CD14-positive monocyte (primary cell): ENCODE data around the gene FUT8. TPM values are rescaled to one million over a fixed set of nuclear protein-coding genes. Genes with fewer than 3 reads are reported as not detected.

Experiments
- DNase-seq, 3 donors: peaks; one replicate each; pipeline ENCODE4 v3.0.0-alpha.2; 2011 to 2022
- H2AFZ ChIP-seq: 2 replicates; pipeline ENCODE4 v1.6.0; 2012; ENCODE audit warnings: mild to moderate bottlenecking, low read depth, low read length, inconsistent platforms; ENCODE audit not compliant: insufficient read depth, poor library complexity, severe bottlenecking
- H3K27ac ChIP-seq, 2 donors: 1 replicate in 1 of 2; 2 replicates in 1 of 2; pipeline ENCODE4 v1.5.1; 2012 to 2013; ENCODE audit warnings: low read length in 2 of 2, control low read depth in 1 of 2, inconsistent platforms in 1 of 2, low read depth in 1 of 2, mild to moderate bottlenecking in 1 of 2
- H3K27me3 ChIP-seq, 2 donors: one replicate each; pipeline versions ENCODE4 v1.6.0 to v1.6.1; 2011 to 2013; ENCODE audit warnings: low read length in 2 of 2; ENCODE audit not compliant: control insufficient read depth in 2 of 2, insufficient read depth in 2 of 2
- H3K36me3 ChIP-seq, 2 donors: replicated peaks in 1 of 2; 1 replicate in 1 of 2; 2 replicates in 1 of 2; pipeline versions ENCODE4 v1.5.1 to v1.6.1; 2012 to 2013; ENCODE audit warnings: low read length in 2 of 2, control low read depth in 1 of 2, inconsistent platforms in 1 of 2, mild to moderate bottlenecking in 1 of 2; ENCODE audit not compliant: insufficient read depth in 2 of 2, control insufficient read depth in 1 of 2
- H3K4me1 ChIP-seq, 2 donors: 1 replicate in 1 of 2; 2 replicates in 1 of 2; pipeline versions ENCODE4 v1.5.1 to v1.6.1; 2012 to 2013; ENCODE audit warnings: low read length in 2 of 2, control low read depth in 1 of 2, inconsistent platforms in 1 of 2, mild to moderate bottlenecking in 1 of 2, moderate library complexity in 1 of 2; ENCODE audit not compliant: insufficient read depth in 2 of 2, control insufficient read depth in 1 of 2
- H3K4me2 ChIP-seq: replicated peaks from 2 replicates; pipeline ENCODE3; 2012; ENCODE audit warnings: low read length, moderate library complexity, mild to moderate bottlenecking; ENCODE audit not compliant: poor library complexity, severe bottlenecking; ENCODE audit errors: extremely low read depth
- H3K4me3 ChIP-seq, 3 experiments: fragments of 200-600 bp in 1 of 3; sonication (generic) in 1 of 3; replicated peaks in 1 of 3; 1 replicate in 2 of 3; 2 replicates in 1 of 3; pipeline ENCODE4 v1.5.1; 2011 to 2013; ENCODE audit warnings: low read length in 3 of 3, mild to moderate bottlenecking in 3 of 3, control low read depth in 2 of 3, low read depth in 2 of 3, inconsistent platforms in 1 of 3, moderate library complexity in 1 of 3
- H3K79me2 ChIP-seq: 2 replicates; pipeline ENCODE4 v1.6.0; 2012; ENCODE audit warnings: mild to moderate bottlenecking, control low read depth, inconsistent platforms, low read length, moderate library complexity; ENCODE audit not compliant: insufficient read depth
- H3K9ac ChIP-seq: 2 replicates; pipeline ENCODE4 v1.6.0; 2017; ENCODE audit warnings: low read length, mild to moderate bottlenecking; ENCODE audit not compliant: insufficient read depth, poor library complexity, severe bottlenecking
- H3K9me3 ChIP-seq, 2 donors: replicated peaks in 1 of 2; 1 replicate in 1 of 2; 2 replicates in 1 of 2; pipeline versions ENCODE4 v1.5.1 to v1.6.1; 2012 to 2013; ENCODE audit warnings: low read length in 2 of 2, control low read depth in 1 of 2; ENCODE audit not compliant: control insufficient read depth in 1 of 2, insufficient read depth in 1 of 2
- H4K20me1 ChIP-seq: 2 replicates; pipeline ENCODE4 v1.6.0; 2012; ENCODE audit warnings: mild to moderate bottlenecking, low read length, control low read depth, moderate library complexity; ENCODE audit not compliant: insufficient read depth
- H3K27ac Mint-ChIP-seq, 7 donors: one replicate each; pipeline ENCODE4 v1.8.0; 2020; ENCODE audit warnings: mild to moderate bottlenecking in 7 of 7, mixed read lengths in 7 of 7, moderate library complexity in 6 of 7, inconsistent platforms in 2 of 7
- H3K27me3 Mint-ChIP-seq, 3 donors: one replicate each; pipeline ENCODE4 v1.8.0; 2021 to 2022; ENCODE audit warnings: low read depth in 3 of 3, mild to moderate bottlenecking in 3 of 3, mixed read lengths in 3 of 3, moderate library complexity in 3 of 3, inconsistent platforms in 1 of 3
- H3K36me3 Mint-ChIP-seq, 2 donors: one replicate each; pipeline ENCODE4 v1.8.0; 2020; ENCODE audit warnings: mixed read lengths in 2 of 2, inconsistent platforms in 1 of 2, mild to moderate bottlenecking in 1 of 2
- H3K4me1 Mint-ChIP-seq: one replicate; pipeline ENCODE4 v1.8.0; 2020; ENCODE audit warnings: mild to moderate bottlenecking, mixed read lengths
- H3K4me3 Mint-ChIP-seq, 2 donors: one replicate each; pipeline ENCODE4 v1.8.0; 2020; ENCODE audit warnings: mild to moderate bottlenecking in 2 of 2, mixed read lengths in 2 of 2, moderate library complexity in 1 of 2
- H3K9me3 Mint-ChIP-seq, 7 donors: one replicate each; pipeline ENCODE4 v1.8.0; 2020 to 2022; ENCODE audit warnings: mixed read lengths in 7 of 7, mild to moderate bottlenecking in 6 of 7, moderate library complexity in 6 of 7, inconsistent platforms in 2 of 7
- WGBS: methylation state at CpG from one replicate; pipeline ENCODE4 v1.1.5; 2013; ENCODE audit warnings: missing lambda C conversion rate; ENCODE audit not compliant: insufficient coverage; 5-methylcytosine and 5-hydroxymethylcytosine counted together
- intact Hi-C, 2 donors: fragments of 100-400 bp; cut with micrococcal nuclease; formaldehyde crosslinking; loops; one replicate each; pipeline versions ENCODE4 v1.15.0 to v1.15.1; 2023
- polyA minus RNA-seq: library from RNA; depleted of rRNA, polyadenylated mRNA; stranded (reverse); fragments of >200 nt; gene quantifications from 2 replicates; pipeline ENCODE4 v1.2.3, GENCODE V29; 2012
- polyA plus RNA-seq, 3 donors: library from polyadenylated mRNA; depleted of rRNA in 1 of 3; unstranded in 2 of 3; stranded (reverse) in 1 of 3; fragments of 300-500 nt in 2 of 3; fragments of >200 nt in 1 of 3; fragmentation: Illumina TruSeq in 2 of 3; gene quantifications; 1 replicate in 2 of 3; 2 replicates in 1 of 3; pipeline ENCODE4 v1.2.3, GENCODE V29; 2012 to 2021
- total RNA-seq, 12 experiments: library from RNA in 1 of 12; stranded (reverse) in 1 of 12; fragments of 120-200 nt in 1 of 12; gene quantifications; one replicate each; pipeline ENCODE4 v1.2.4 and lab custom pipeline; 2013 to 2026; ENCODE audit warnings: mixed read lengths in 6 of 12, inconsistent platforms in 1 of 12
- TF ChIP-seq, protein P1 (sequence below): fragments of 200-600 bp; IDR thresholded peaks from one replicate; pipeline ENCODE4 v1.8.0; 2022; ENCODE audit warnings: antibody characterized with exemption, mild to moderate bottlenecking

Gene FUT8
- 4.9 TPM for total RNA-seq (2013)
- polyA plus RNA-seq (1 to 10 TPM; 1.6 to 5.1 (median 5.0) TPM), polyA minus RNA-seq (3.0 and 4.7 TPM in 2 replicates), total RNA-seq (lab: John Stamatoyannopoulos, UW) (2.2 to 8.3 (median 5.9) reads per million in 11 experiments)

DNA sequence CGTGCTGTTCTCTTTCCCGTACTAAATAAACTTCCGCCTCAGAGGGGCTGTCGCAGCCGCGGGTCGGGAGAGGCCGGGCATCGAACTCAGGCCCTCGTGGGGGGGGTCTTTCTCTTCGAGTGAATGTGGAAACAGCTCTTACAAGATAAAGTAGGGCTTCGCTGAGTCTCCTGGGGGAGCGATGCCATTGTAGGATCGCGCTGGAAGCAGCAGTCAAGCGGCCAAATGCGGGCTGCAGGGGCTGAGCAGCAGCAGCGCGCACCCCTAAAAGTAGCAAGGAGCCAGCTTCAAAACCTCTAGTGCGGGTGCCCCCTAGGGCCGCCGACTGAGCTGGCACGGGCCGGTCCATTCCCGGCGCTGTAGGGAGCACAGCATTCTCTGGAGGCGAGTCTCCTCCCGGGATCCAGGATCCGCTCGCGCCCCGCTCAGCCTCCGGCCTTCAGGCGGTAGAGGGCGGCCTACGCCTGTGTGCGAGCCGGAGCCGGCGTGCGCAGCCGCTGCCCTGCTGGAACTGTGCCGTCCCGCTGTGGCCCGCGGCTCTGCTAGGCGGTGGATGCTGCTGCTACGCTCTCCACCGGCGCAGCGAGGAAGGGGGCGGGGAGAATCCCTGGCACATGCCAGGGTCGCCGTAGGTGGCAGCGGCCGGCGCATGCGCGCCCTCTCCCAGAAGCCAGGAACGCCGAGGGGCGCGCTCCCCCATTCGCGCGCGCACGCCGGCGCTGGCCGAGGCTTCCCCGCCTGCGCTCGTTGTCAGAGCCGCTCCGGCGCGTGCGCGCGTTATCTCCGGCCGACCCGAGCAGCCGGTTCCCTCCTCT, at the start of gene FUT8:
Gene FUT8, plus strand, starts transcription at position 699 of the 815 bp plus-strand sequence. CDS start 148,834 bp downstream, outside the sequence.
- intact Hi-C loops = loop anchor here in 1 of 2 donors (10.0 kb wide), 1 partner anchor 413 kb away; no protein-coding TSS in a partner anchor
- Histone ChIP-seq H3K9ac (peak within 1 kb of the TSS; percentile 73), H2AFZ (peak within 1 kb of the TSS; percentile 98), H3K79me2 (no peaks in the 10 kb centered on the region), H3K4me3 (peak within 1 kb of the TSS; percentile 63 to 91 (median 82)), H4K20me1 (no peaks in the 10 kb centered on the region), H3K27me3 (peaks cover 0 to 12% of the 10 kb centered on the region in 2 donors), H3K9me3 (no peaks in the 10 kb centered on the region), H3K27ac (peak within 1 kb of the TSS; percentile 18 to 60), H3K4me1 (peaks cover 7 to 21% of the 10 kb centered on the region in 2 donors), H3K4me2 (peak within 1 kb of the TSS; percentile 99), H3K36me3 (no peaks in the 10 kb centered on the region)
- H3K4me3 Mint-ChIP-seq = peak within 1 kb of the TSS; percentile 97 to 98
- peaks cover 0 to 3% (median 0%) of the 10 kb centered on the region in 7 donors for H3K9me3 Mint-ChIP-seq
- H3K27me3 Mint-ChIP-seq = peaks cover 1 to 9% (median 7%) of the 10 kb centered on the region in 3 donors
- no peaks in the 10 kb centered on the region for H3K36me3 Mint-ChIP-seq
- TF ChIP-seq, protein P1, sequence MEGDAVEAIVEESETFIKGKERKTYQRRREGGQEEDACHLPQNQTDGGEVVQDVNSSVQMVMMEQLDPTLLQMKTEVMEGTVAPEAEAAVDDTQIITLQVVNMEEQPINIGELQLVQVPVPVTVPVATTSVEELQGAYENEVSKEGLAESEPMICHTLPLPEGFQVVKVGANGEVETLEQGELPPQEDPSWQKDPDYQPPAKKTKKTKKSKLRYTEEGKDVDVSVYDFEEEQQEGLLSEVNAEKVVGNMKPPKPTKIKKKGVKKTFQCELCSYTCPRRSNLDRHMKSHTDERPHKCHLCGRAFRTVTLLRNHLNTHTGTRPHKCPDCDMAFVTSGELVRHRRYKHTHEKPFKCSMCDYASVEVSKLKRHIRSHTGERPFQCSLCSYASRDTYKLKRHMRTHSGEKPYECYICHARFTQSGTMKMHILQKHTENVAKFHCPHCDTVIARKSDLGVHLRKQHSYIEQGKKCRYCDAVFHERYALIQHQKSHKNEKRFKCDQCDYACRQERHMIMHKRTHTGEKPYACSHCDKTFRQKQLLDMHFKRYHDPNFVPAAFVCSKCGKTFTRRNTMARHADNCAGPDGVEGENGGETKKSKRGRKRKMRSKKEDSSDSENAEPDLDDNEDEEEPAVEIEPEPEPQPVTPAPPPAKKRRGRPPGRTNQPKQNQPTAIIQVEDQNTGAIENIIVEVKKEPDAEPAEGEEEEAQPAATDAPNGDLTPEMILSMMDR = peak; percentile 45
- DNase-seq = peak; percentile 62 to 73 (median 72)
- H3K4me1 Mint-ChIP-seq = peaks cover 13% of the 10 kb centered on the region
- H3K27ac Mint-ChIP-seq = peak within 1 kb of the TSS; percentile 60 to 87 (median 84)
- WGBS = under 1% methylated on average over 64 of the region's 85 CpGs

GRCh38 chr14:65366802-65367565, 45.5 kb upstream of the FUT8 start:
- Histone ChIP-seq H3K27me3 (no peaks in the 10 kb centered on the region), H2AFZ (no peak overlapping the region), H3K4me3 (no peak overlapping the region), H3K4me1 (no peaks in the 10 kb centered on the region), H3K4me2 (no peak overlapping the region), H3K36me3 (no peaks in the 10 kb centered on the region), H3K79me2 (no peaks in the 10 kb centered on the region), H4K20me1 (no peaks in the 10 kb centered on the region), H3K9me3 (no peaks in the 10 kb centered on the region), H3K9ac (no peak overlapping the region), H3K27ac (no peak overlapping the region)
- no peak for DNase-seq
- TF ChIP-seq, protein P1 = no peak
- H3K4me3 Mint-ChIP-seq = no peak overlapping the region
- H3K27me3 Mint-ChIP-seq = peaks cover 0 to 3% (median under 1%) of the 10 kb centered on the region in 3 donors
- no peaks in the 10 kb centered on the region for H3K9me3 Mint-ChIP-seq
- WGBS = 0% methylated on average over 1 of the region's 3 CpGs
- no peaks in the 10 kb centered on the region for H3K36me3 Mint-ChIP-seq
- peak overlapping the region in 1 of 7 donors; percentile 71 for H3K27ac Mint-ChIP-seq
- intact Hi-C loops = no loop called here
- peaks cover 6% of the 10 kb centered on the region for H3K4me1 Mint-ChIP-seq
